Measurements from ENCODE around the gene MRPS2.

DNA sequence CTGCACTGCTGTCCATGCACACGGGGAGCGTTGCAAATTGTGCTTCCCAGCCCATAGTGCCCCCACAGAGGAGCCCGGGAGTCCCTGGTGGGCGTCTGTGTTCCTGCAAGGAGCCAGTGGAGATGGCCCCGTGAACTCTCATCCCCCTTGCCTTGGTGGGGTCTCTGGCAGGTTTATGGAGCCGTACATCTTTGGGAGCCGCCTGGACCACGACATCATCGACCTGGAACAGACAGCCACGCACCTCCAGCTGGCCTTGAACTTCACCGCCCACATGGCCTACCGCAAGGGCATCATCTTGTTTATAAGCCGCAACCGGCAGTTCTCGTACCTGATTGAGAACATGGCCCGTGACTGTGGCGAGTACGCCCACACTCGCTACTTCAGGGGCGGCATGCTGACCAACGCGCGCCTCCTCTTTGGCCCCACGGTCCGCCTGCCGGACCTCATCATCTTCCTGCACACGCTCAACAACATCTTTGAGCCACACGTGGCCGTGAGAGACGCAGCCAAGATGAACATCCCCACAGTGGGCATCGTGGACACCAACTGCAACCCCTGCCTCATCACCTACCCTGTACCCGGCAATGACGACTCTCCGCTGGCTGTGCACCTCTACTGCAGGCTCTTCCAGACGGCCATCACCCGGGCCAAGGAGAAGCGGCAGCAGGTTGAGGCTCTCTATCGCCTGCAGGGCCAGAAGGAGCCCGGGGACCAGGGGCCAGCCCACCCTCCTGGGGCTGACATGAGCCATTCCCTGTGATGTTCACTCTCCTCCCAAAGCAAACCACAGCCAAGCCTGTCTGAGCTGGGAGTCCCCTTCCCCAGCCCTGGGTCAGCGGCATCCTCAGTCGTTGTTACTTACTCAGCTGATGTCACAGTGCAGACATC is 3.1 kb downstream of the MRPS2 start:
- TF ChIP-seq POLR2A (IDR thresholded peaks at IDR 0.05) (no peak), EP300 (IDR thresholded peaks at IDR 0.05; ENCODE audit: low read depth) (no peak)
- TF ChIP-seq, protein P1, sequence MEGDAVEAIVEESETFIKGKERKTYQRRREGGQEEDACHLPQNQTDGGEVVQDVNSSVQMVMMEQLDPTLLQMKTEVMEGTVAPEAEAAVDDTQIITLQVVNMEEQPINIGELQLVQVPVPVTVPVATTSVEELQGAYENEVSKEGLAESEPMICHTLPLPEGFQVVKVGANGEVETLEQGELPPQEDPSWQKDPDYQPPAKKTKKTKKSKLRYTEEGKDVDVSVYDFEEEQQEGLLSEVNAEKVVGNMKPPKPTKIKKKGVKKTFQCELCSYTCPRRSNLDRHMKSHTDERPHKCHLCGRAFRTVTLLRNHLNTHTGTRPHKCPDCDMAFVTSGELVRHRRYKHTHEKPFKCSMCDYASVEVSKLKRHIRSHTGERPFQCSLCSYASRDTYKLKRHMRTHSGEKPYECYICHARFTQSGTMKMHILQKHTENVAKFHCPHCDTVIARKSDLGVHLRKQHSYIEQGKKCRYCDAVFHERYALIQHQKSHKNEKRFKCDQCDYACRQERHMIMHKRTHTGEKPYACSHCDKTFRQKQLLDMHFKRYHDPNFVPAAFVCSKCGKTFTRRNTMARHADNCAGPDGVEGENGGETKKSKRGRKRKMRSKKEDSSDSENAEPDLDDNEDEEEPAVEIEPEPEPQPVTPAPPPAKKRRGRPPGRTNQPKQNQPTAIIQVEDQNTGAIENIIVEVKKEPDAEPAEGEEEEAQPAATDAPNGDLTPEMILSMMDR (IDR thresholded peaks at IDR 0.05): no peak
